ENCODE results near the gene VPS37D.

DNA sequence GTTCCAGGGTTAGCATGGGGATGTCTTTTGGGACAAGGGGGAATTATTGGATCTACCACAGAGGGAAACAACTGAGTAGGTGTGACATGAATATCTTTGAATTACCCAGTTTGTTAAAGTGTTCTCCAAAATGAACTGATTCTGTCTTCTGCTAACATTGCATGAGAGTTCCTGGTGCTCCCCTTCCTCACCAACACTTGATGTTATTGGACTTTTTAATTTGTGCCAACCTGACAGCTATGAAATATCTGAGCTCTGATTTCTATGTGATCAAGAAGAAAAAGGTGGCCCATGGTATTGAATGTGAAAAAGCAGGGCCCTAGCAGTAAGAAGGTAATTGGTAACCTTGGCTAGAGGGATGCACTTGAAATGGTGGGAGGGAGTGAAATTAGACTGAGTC lies 4.6 kb upstream of the VPS37D start:
- TF ChIP-seq, protein P1, sequence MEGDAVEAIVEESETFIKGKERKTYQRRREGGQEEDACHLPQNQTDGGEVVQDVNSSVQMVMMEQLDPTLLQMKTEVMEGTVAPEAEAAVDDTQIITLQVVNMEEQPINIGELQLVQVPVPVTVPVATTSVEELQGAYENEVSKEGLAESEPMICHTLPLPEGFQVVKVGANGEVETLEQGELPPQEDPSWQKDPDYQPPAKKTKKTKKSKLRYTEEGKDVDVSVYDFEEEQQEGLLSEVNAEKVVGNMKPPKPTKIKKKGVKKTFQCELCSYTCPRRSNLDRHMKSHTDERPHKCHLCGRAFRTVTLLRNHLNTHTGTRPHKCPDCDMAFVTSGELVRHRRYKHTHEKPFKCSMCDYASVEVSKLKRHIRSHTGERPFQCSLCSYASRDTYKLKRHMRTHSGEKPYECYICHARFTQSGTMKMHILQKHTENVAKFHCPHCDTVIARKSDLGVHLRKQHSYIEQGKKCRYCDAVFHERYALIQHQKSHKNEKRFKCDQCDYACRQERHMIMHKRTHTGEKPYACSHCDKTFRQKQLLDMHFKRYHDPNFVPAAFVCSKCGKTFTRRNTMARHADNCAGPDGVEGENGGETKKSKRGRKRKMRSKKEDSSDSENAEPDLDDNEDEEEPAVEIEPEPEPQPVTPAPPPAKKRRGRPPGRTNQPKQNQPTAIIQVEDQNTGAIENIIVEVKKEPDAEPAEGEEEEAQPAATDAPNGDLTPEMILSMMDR (conservative IDR thresholded peaks at IDR 0.05): no peak
- TF ChIP-seq EZH2 (IDR thresholded peaks at IDR 0.05; ENCODE audit: low read depth): no peak

Data from PC-9 (cell line).